ENCODE measurements around the gene ROBO2.

ROBO2 gene

GRCh38 chr3:77039606-77040171 lies at the start of gene ROBO2:
ROBO2 (plus strand) TSS chr3:77040099; CDS start chr3:77040786, 687 bp downstream.
- DNase-seq (ENCODE audit: low read depth): no peak

GRCh38 chr3:76990606-76991005 lies 49.3 kb upstream of the ROBO2 start:
- no peak for DNase-seq (ENCODE audit: low read depth)

GRCh38 chr3:76991165-76991564 lies 48.7 kb upstream of the ROBO2 start:
- no peak for DNase-seq (ENCODE audit: low read depth)

- DNase-seq (ENCODE audit: low read depth): no peak
These were observed 42.2 kb upstream of the ROBO2 start for GRCh38 chr3:76997733-76998132.

- DNase-seq (ENCODE audit: low read depth): no peak
These were observed 41.3 kb upstream of the ROBO2 start for GRCh38 chr3:76998555-76998954.

- no peak for DNase-seq (ENCODE audit: low read depth)
These were observed 38.7 kb upstream of the ROBO2 start for GRCh38 chr3:77001062-77001701.

GRCh38 chr3:77014226-77014625 lies 25.7 kb upstream of the ROBO2 start:
- no peak for DNase-seq (ENCODE audit: low read depth)

- no peak for DNase-seq (ENCODE audit: low read depth)
These were observed 14.4 kb upstream of the ROBO2 start for GRCh38 chr3:77025471-77025870.

GRCh38 chr3:77026904-77027634 lies 12.8 kb upstream of the ROBO2 start:
- no peak for DNase-seq (ENCODE audit: low read depth)

- DNase-seq (ENCODE audit: low read depth): no peak
These were observed 11.9 kb upstream of the ROBO2 start for GRCh38 chr3:77028005-77028404.

- DNase-seq (ENCODE audit: low read depth): no peak
These were observed 1.4 kb upstream of the ROBO2 start for GRCh38 chr3:77038468-77038929.

GRCh38 chr3:77038930-77039605 lies 831 bp upstream of the ROBO2 start:
- no peak for DNase-seq (ENCODE audit: low read depth)

- no peak for DNase-seq (ENCODE audit: low read depth)
These were observed 317 bp downstream of the ROBO2 start for GRCh38 chr3:77040216-77040615.

- no peak for DNase-seq (ENCODE audit: low read depth)
These were observed 1.2 kb downstream of the ROBO2 start for GRCh38 chr3:77040926-77041722.

GRCh38 chr3:77041811-77042210 lies 1.9 kb downstream of the ROBO2 start:
- DNase-seq (ENCODE audit: low read depth): no peak

GRCh38 chr3:77042343-77042742 lies 2.4 kb downstream of the ROBO2 start:
- no peak for DNase-seq (ENCODE audit: low read depth)

- no peak for DNase-seq (ENCODE audit: low read depth)
These were observed 3.0 kb downstream of the ROBO2 start for GRCh38 chr3:77042882-77043281.

- no peak for DNase-seq (ENCODE audit: low read depth)
These were observed 5.8 kb downstream of the ROBO2 start for GRCh38 chr3:77045686-77046085.

GRCh38 chr3:77048186-77048585 lies 8.3 kb downstream of the ROBO2 start:
- DNase-seq (ENCODE audit: low read depth): no peak

GRCh38 chr3:77051591-77051990 lies 11.7 kb downstream of the ROBO2 start:
- DNase-seq (ENCODE audit: low read depth): no peak

- no peak for DNase-seq (ENCODE audit: low read depth)
These were observed 12.2 kb downstream of the ROBO2 start for GRCh38 chr3:77052051-77052501.

Measured in activated T-helper 9 cell treated with anti-CD3 and anti-CD28 coated beads, Interleukin-2, amount 50 U/mL, for 16 hours (primary cell).